ENCODE measurements around the gene PCDHA11.
"Not testable (repeated sequence)": the region's sequence is repeated elsewhere in the genome, so short reads cannot be mapped to it uniquely, and the experiment has no call there.

DNA sequence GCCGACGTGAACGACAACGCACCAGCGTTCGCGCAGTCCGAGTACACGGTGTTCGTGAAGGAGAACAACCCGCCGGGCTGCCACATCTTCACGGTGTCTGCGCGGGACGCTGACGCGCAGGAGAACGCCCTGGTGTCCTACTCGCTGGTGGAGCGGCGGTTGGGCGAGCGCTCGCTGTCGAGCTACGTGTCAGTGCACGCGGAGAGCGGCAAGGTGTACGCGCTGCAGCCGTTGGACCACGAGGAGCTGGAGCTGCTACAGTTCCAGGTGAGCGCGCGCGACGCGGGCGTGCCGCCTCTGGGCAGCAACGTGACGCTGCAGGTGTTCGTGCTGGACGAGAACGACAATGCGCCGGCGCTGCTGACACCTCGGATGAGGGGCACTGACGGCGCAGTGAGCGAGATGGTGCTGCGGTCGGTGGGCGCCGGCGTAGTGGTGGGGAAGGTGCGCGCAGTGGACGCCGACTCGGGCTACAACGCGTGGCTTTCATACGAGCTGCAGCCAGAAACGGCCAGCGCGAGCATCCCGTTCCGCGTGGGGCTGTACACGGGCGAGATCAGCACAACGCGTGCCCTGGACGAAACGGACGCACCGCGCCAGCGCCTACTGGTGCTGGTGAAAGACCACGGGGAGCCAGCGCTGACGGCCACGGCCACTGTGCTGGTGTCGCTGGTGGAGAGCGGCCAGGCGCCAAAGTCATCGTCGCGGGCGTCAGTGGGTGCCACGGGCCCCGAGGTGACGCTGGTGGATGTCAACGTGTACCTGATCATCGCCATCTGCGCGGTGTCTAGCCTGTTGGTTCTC, 18.7 kb upstream of the PCDHA11 start:
- TF ChIP-seq, protein P1, sequence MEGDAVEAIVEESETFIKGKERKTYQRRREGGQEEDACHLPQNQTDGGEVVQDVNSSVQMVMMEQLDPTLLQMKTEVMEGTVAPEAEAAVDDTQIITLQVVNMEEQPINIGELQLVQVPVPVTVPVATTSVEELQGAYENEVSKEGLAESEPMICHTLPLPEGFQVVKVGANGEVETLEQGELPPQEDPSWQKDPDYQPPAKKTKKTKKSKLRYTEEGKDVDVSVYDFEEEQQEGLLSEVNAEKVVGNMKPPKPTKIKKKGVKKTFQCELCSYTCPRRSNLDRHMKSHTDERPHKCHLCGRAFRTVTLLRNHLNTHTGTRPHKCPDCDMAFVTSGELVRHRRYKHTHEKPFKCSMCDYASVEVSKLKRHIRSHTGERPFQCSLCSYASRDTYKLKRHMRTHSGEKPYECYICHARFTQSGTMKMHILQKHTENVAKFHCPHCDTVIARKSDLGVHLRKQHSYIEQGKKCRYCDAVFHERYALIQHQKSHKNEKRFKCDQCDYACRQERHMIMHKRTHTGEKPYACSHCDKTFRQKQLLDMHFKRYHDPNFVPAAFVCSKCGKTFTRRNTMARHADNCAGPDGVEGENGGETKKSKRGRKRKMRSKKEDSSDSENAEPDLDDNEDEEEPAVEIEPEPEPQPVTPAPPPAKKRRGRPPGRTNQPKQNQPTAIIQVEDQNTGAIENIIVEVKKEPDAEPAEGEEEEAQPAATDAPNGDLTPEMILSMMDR (IDR thresholded peaks at IDR 0.05): not testable (repeated sequence)
- TF ChIP-seq POLR2A (IDR thresholded peaks at IDR 0.05): not testable (repeated sequence)

All from lower leg skin (tissue), 3 donors.